Measurements from ENCODE around the gene ABLIM2. TPM values are rescaled to one million over a fixed set of nuclear protein-coding genes. Genes with fewer than 3 reads are reported as not detected.

The ABLIM2 gene
- total and polyA plus RNA-seq, 5 donors from 2014 or later: 0.88 to 2.0 (median 1.2) TPM

DNA sequence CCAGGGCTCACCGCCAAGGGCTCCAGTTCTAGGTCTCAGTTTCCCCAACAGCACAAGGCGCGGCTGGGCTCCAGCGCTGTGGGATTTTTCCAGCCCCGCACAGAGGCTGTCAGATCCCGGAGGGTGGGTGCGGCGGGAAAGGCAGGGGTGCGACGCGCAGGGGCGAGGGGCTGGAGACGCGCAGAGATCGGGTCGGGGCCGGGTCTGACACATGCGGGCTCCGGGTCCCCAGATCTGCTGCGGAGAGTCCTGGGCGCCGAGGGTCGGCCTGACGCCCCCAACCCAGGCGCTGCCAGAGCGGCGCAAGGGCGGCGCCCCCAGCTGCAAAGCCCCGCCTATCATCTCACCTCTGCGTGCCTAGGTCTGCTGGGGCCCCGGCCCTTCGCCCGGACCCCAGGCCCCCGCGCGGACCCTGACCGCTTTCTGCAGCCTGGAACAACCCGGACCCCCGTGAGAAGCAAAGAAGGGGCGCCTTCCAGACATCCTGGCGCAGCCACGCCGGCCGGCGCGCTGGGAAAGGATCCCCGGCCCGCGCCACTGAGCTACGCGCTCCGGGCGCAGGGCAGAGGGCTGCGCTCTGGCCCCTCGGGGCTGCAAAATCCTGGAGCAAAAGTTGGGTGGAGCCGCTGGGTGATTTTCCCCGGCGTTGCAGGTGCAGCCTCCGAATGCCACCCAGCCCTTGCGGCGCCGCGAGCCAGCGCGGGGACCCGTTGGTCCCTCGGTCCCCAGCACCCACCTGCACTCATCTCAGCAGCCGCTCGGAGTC, 486 bp downstream of the ABLIM2 start:
- Mint-ChIP-seq H3K36me3 (no peaks in the 10 kb centered on the region), H3K4me3 (peak overlapping the region; percentile 65 to 90 (median 78)), H3K4me1 (peaks cover 0 to 24% (median 7%) of the 10 kb centered on the region in 4 donors), H3K27me3 (peaks cover 25% of the 10 kb centered on the region), H3K27ac (no peak overlapping the region), H3K9me3 (no peaks in the 10 kb centered on the region)
- no peaks in the 10 kb centered on the region for H3K9me3 ChIP-seq (ENCODE audit: control insufficient read depth in 2 of 2, low read length in 2 of 2)
- no peaks in the 10 kb centered on the region for H3K36me3 ChIP-seq (ENCODE audit: control insufficient read depth, insufficient read depth, low read length)
- DNase-seq (no peak), ATAC-seq (ENCODE audit: low read depth in 2 of 2) (no peak)
- H3K27me3 ChIP-seq (ENCODE audit: control insufficient read depth, insufficient read depth, low read length): no peaks in the 10 kb centered on the region
- peaks cover 26% of the 10 kb centered on the region for H3K4me1 ChIP-seq (ENCODE audit: control insufficient read depth, insufficient read depth, low read length, poor library complexity, severe bottlenecking)
- no peak overlapping the region for H3K4me3 ChIP-seq (ENCODE audit: low read depth, low read length)
- no peak overlapping the region for H3K27ac ChIP-seq (ENCODE audit: insufficient read depth, low read length, poor library complexity, severe bottlenecking)

DNA sequence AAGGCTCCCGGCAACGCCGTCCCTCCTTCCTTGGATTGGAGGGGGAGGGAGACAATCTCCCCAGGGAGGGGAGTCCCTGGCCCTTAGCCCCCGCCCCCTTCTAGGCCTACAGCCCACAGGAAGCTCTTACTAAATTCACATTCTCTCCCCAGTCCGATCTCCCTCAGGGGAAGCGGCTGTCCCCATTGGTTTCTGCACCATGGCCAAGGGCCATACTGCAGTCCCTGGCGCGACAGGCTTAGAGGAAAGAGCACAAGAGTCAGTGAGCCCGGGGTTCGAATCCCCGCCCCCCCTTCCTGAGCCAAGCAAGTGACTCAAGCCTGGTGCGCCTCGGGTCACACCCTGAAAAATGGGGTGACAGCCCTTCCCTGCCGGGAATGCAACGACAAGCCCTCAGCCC, 1.1 kb downstream of the ABLIM2 start:
- peaks cover 0 to 24% (median 7%) of the 10 kb centered on the region in 4 donors for H3K4me1 Mint-ChIP-seq
- H3K4me3 ChIP-seq (ENCODE audit: low read depth, low read length): no peak overlapping the region
- no peak for DNase-seq

DNA sequence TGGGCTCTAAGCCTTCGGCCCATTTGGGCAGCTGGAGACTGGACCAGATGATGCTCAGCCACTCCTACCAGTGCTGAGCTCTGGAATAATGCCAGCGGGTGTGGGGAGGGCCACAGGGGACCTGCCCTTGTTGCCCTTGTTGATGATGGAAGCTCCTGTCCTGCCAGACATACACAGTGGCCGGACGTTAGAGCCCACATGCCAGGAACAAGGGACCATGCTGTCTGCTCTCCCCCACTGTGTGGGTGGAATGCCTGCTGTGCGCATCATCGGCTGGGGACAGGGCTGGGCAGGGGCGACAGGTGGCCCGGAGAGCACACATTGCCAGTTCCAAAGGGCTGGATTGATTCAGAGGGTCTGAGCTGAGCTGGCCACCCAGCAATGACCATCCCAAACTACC, 2.0 kb downstream of the ABLIM2 start:
- H3K27me3 ChIP-seq (ENCODE audit: control insufficient read depth, insufficient read depth, low read length): no peaks in the 10 kb centered on the region
- Mint-ChIP-seq H3K27me3 (peaks cover 22% of the 10 kb centered on the region), H3K27ac (no peak overlapping the region), H3K36me3 (no peaks in the 10 kb centered on the region), H3K4me3 (peak overlapping the region in 2 of 4 donors; percentile 24 to 55), H3K9me3 (no peaks in the 10 kb centered on the region), H3K4me1 (peaks cover 0 to 24% (median 7%) of the 10 kb centered on the region in 4 donors)
- no peak overlapping the region for H3K4me3 ChIP-seq (ENCODE audit: low read depth, low read length)
- H3K9me3 ChIP-seq (ENCODE audit: control insufficient read depth in 2 of 2, low read length in 2 of 2): no peaks in the 10 kb centered on the region
- H3K36me3 ChIP-seq (ENCODE audit: control insufficient read depth, insufficient read depth, low read length): no peaks in the 10 kb centered on the region
- peaks cover 26% of the 10 kb centered on the region for H3K4me1 ChIP-seq (ENCODE audit: control insufficient read depth, insufficient read depth, low read length, poor library complexity, severe bottlenecking)
- ATAC-seq (ENCODE audit: low read depth in 2 of 2): no peak
- H3K27ac ChIP-seq (ENCODE audit: insufficient read depth, low read length, poor library complexity, severe bottlenecking): no peak overlapping the region
- DNase-seq: no peak

More for the DNA sequence above, 1.1 kb downstream of the ABLIM2 start:
- Histone ChIP-seq H3K36me3 (ENCODE audit: control insufficient read depth, insufficient read depth, low read length) (no peaks in the 10 kb centered on the region), H3K4me1 (ENCODE audit: control insufficient read depth, insufficient read depth, low read length, poor library complexity, severe bottlenecking) (peaks cover 26% of the 10 kb centered on the region), H3K27ac (ENCODE audit: insufficient read depth, low read length, poor library complexity, severe bottlenecking) (no peak overlapping the region), H3K9me3 (ENCODE audit: control insufficient read depth in 2 of 2, low read length in 2 of 2) (no peaks in the 10 kb centered on the region), H3K27me3 (ENCODE audit: control insufficient read depth, insufficient read depth, low read length) (no peaks in the 10 kb centered on the region)
- H3K4me3 Mint-ChIP-seq: peak overlapping the region; percentile 65 to 90 (median 78)
- ATAC-seq (ENCODE audit: low read depth in 2 of 2): no peak
- H3K9me3 Mint-ChIP-seq: no peaks in the 10 kb centered on the region
- H3K27me3 Mint-ChIP-seq: peaks cover 25% of the 10 kb centered on the region
- H3K27ac Mint-ChIP-seq: peak overlapping the region in 1 of 3 donors; percentile 46
- H3K36me3 Mint-ChIP-seq: no peaks in the 10 kb centered on the region

DNA sequence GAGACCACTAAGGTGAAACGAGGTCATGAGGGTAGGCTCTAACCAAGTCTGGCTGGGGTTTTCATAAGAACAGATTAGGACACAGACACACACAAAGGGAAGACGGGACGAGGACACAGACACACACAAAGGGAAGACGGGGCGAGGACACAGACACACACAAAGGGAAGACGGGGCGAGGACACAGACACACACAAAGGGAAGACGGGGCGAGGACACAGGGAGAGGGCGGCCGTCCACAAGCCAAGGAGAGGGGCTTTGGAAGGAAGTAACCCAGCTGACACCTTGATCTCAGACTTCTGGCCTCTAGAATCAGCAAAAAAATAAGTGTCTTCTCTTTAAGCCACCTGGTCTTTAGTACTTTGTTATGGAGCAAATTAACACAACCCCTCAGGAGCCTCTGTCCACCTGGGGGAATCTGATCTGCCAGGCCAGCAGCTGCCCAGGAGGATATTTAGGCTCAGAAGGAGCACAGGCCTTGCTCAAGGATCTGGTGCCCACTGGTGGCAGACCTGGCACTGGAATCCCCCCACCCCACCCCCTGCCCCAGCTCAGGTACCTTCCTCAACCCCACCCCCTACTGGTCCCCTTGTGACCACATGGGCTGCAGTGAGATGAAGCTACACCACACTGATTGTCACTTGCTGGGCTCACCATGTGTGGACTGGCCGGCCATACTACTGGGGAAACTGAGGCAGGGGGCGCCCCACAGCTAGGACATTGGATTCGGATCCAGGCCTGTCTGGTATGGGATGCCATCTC, 2.8 kb downstream of the ABLIM2 start:
- Mint-ChIP-seq H3K36me3 (no peaks in the 10 kb centered on the region), H3K9me3 (no peaks in the 10 kb centered on the region), H3K27me3 (peaks cover 22% of the 10 kb centered on the region), H3K27ac (no peak overlapping the region), H3K4me3 (peak overlapping the region in 3 of 4 donors; percentile 43 to 69 (median 55)), H3K4me1 (peaks cover 0 to 24% (median 7%) of the 10 kb centered on the region in 4 donors)
- Histone ChIP-seq H3K4me3 (ENCODE audit: low read depth, low read length) (no peak overlapping the region), H3K4me1 (ENCODE audit: control insufficient read depth, insufficient read depth, low read length, poor library complexity, severe bottlenecking) (peaks cover 26% of the 10 kb centered on the region), H3K27ac (ENCODE audit: insufficient read depth, low read length, poor library complexity, severe bottlenecking) (no peak overlapping the region), H3K36me3 (ENCODE audit: control insufficient read depth, insufficient read depth, low read length) (no peaks in the 10 kb centered on the region), H3K27me3 (ENCODE audit: control insufficient read depth, insufficient read depth, low read length) (no peaks in the 10 kb centered on the region), H3K9me3 (ENCODE audit: control insufficient read depth in 2 of 2, low read length in 2 of 2) (no peaks in the 10 kb centered on the region)
- ATAC-seq (ENCODE audit: low read depth in 2 of 2) (no peak), DNase-seq (no peak)

DNA sequence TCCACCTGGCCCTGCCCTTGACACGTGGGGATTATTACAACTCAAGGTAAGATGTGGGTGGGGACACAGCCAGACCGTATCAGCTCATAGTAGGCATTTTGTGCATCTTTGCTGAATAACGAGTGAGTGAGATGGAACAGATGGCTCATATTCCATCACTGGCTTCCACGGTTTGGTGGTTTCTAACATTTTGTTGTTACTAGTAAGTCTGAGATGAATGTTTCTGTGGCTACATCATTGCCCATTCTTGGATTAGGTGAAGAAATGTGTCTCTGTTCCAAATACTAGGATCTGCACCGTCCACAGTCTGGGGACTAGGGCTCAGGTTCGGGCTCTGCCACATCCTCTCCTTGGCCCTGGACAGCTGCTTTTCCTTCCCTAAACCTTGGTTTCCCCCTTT, 3.6 kb downstream of the ABLIM2 start:
- no peaks in the 10 kb centered on the region for H3K36me3 Mint-ChIP-seq
- Histone ChIP-seq H3K4me1 (ENCODE audit: control insufficient read depth, insufficient read depth, low read length, poor library complexity, severe bottlenecking) (peaks cover 24% of the 10 kb centered on the region), H3K27ac (ENCODE audit: insufficient read depth, low read length, poor library complexity, severe bottlenecking) (no peak overlapping the region), H3K4me3 (ENCODE audit: low read depth, low read length) (no peak overlapping the region), H3K9me3 (ENCODE audit: control insufficient read depth in 2 of 2, low read length in 2 of 2) (no peaks in the 10 kb centered on the region), H3K27me3 (ENCODE audit: control insufficient read depth, insufficient read depth, low read length) (no peaks in the 10 kb centered on the region), H3K36me3 (ENCODE audit: control insufficient read depth, insufficient read depth, low read length) (no peaks in the 10 kb centered on the region)
- H3K27ac Mint-ChIP-seq: no peak overlapping the region
- DNase-seq (no peak), ATAC-seq (ENCODE audit: low read depth in 2 of 2) (no peak)
- H3K9me3 Mint-ChIP-seq: no peaks in the 10 kb centered on the region
- peaks cover 22% of the 10 kb centered on the region for H3K27me3 Mint-ChIP-seq
- H3K4me1 Mint-ChIP-seq: peaks cover 0 to 20% (median 6%) of the 10 kb centered on the region in 4 donors
- H3K4me3 Mint-ChIP-seq: peak overlapping the region in 1 of 4 donors; percentile 55

DNA sequence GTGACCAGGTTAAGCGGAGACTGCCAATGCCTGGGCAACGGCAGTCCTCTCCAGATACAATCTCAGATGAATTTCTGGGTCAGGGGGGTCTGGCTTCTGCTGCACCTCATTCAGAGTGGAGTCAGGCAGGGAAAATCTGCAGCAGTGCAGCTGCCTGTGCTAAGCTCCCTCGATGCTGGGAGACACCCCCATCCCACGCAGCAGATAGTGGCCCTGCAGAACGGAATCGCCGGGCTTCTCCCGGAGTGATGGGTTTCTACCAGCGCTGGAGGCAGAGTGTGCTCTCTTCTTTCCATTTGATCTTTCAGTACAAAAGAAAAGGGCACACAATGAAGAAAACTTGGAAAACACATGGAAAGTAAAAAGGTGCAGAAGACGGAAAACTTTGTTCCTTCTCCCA, 5.2 kb downstream of the ABLIM2 start:
- Histone ChIP-seq H3K36me3 (ENCODE audit: control insufficient read depth, insufficient read depth, low read length) (no peaks in the 10 kb centered on the region), H3K27ac (ENCODE audit: insufficient read depth, low read length, poor library complexity, severe bottlenecking) (no peak overlapping the region), H3K4me3 (ENCODE audit: low read depth, low read length) (no peak overlapping the region), H3K4me1 (ENCODE audit: control insufficient read depth, insufficient read depth, low read length, poor library complexity, severe bottlenecking) (peaks cover 11% of the 10 kb centered on the region), H3K9me3 (ENCODE audit: control insufficient read depth in 2 of 2, low read length in 2 of 2) (no peaks in the 10 kb centered on the region), H3K27me3 (ENCODE audit: control insufficient read depth, insufficient read depth, low read length) (no peaks in the 10 kb centered on the region)
- H3K27me3 Mint-ChIP-seq: peaks cover 11% of the 10 kb centered on the region
- ATAC-seq (ENCODE audit: low read depth in 2 of 2) (no peak), DNase-seq (no peak)
- no peaks in the 10 kb centered on the region for H3K9me3 Mint-ChIP-seq
- peaks cover 0 to 9% (median 0%) of the 10 kb centered on the region in 4 donors for H3K4me1 Mint-ChIP-seq
- no peaks in the 10 kb centered on the region for H3K36me3 Mint-ChIP-seq
- H3K4me3 Mint-ChIP-seq: no peak overlapping the region
- H3K27ac Mint-ChIP-seq: no peak overlapping the region

DNA sequence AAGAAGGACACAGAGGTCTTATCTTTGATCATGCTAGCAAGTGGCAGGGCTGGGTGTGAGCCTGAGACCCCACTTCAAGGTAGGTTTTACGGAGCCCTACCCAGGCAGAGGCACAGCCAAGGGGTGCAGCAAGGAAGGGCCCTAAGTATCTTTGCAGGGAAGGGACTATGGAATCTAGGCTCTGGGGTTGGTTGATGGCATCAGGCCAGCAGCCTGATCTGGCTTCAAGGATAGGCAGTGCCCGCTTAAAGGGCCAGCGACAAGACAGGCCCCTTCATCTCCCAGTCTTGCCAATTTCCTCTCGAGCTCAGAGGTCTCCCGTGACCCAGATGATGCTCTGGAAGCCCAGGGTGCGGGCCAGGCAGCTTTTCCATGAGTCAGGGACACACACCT, 5.8 kb downstream of the ABLIM2 start:
- Histone ChIP-seq H3K36me3 (ENCODE audit: control insufficient read depth, insufficient read depth, low read length) (no peaks in the 10 kb centered on the region), H3K4me1 (ENCODE audit: control insufficient read depth, insufficient read depth, low read length, poor library complexity, severe bottlenecking) (peaks cover 5% of the 10 kb centered on the region), H3K27me3 (ENCODE audit: control insufficient read depth, insufficient read depth, low read length) (no peaks in the 10 kb centered on the region), H3K4me3 (ENCODE audit: low read depth, low read length) (no peak overlapping the region), H3K9me3 (ENCODE audit: control insufficient read depth in 2 of 2, low read length in 2 of 2) (no peaks in the 10 kb centered on the region), H3K27ac (ENCODE audit: insufficient read depth, low read length, poor library complexity, severe bottlenecking) (no peak overlapping the region)
- ATAC-seq (ENCODE audit: low read depth in 2 of 2) (no peak), DNase-seq (no peak)
- Mint-ChIP-seq H3K4me3 (peak overlapping the region in 1 of 4 donors; percentile 2), H3K36me3 (no peaks in the 10 kb centered on the region), H3K27ac (no peak overlapping the region), H3K4me1 (peaks cover 0 to 9% (median 0%) of the 10 kb centered on the region in 4 donors), H3K27me3 (peaks cover 11% of the 10 kb centered on the region), H3K9me3 (no peaks in the 10 kb centered on the region)

Measured in CD4-positive, CD25-positive, alpha-beta regulatory T cell (primary cell).